Measurements from ENCODE around the gene KIAA0513. TPM values are rescaled to one million over a fixed set of nuclear protein-coding genes. Genes with fewer than 3 reads are reported as not detected.

Gene KIAA0513
- total RNA-seq, 2 donors from 2014 or later = 12.6 to 14.1 TPM

- DNase-seq (ENCODE audit: low spot score) = no peak
- Histone ChIP-seq H3K27ac (peak overlapping the region; percentile 82 to 85), H3K36me3 (no peaks in the 10 kb centered on the region), H3K27me3 (no peaks in the 10 kb centered on the region), H3K9me3 (no peaks in the 10 kb centered on the region), H3K4me3 (no peak overlapping the region), H3K4me1 (peaks cover 0 to 64% of the 10 kb centered on the region in 2 donors)
- no peak for TF ChIP-seq CTCF (IDR thresholded peaks at IDR 0.05)
These were observed 99.2 kb downstream of the KIAA0513 start for GRCh38 chr16:85126705-85127378.

- no peaks in the 10 kb centered on the region for H3K9me3 ChIP-seq
- peak overlapping the region in 1 of 2 donors; percentile 82 for H3K27ac ChIP-seq
- no peak for DNase-seq (ENCODE audit: low spot score)
- H3K4me1 ChIP-seq = peaks cover 0 to 64% of the 10 kb centered on the region in 2 donors
- H3K36me3 ChIP-seq = no peaks in the 10 kb centered on the region
- H3K27me3 ChIP-seq = no peaks in the 10 kb centered on the region
- no peak overlapping the region for H3K4me3 ChIP-seq
- no peak for TF ChIP-seq CTCF (IDR thresholded peaks at IDR 0.05)
These were observed 99.8 kb downstream of the KIAA0513 start for GRCh38 chr16:85127379-85127723.

- no peak for DNase-seq (ENCODE audit: low spot score)
- TF ChIP-seq CTCF (IDR thresholded peaks at IDR 0.05) = no peak
- H3K4me1 ChIP-seq = peaks cover 0 to 63% of the 10 kb centered on the region in 2 donors
- H3K36me3 ChIP-seq = no peaks in the 10 kb centered on the region
- H3K4me3 ChIP-seq = no peak overlapping the region
- no peaks in the 10 kb centered on the region for H3K27me3 ChIP-seq
- no peak overlapping the region for H3K27ac ChIP-seq
- H3K9me3 ChIP-seq = no peaks in the 10 kb centered on the region
These were observed 100.7 kb downstream of the KIAA0513 start for GRCh38 chr16:85128079-85128837.

- peak overlapping the region; percentile 66 to 76 for H3K27ac ChIP-seq
- H3K9me3 ChIP-seq = no peaks in the 10 kb centered on the region
- peaks cover 0 to 58% of the 10 kb centered on the region in 2 donors for H3K4me1 ChIP-seq
- no peaks in the 10 kb centered on the region for H3K27me3 ChIP-seq
- no peak for DNase-seq (ENCODE audit: low spot score)
- H3K4me3 ChIP-seq = no peak overlapping the region
- no peaks in the 10 kb centered on the region for H3K36me3 ChIP-seq
- no peak for TF ChIP-seq CTCF (IDR thresholded peaks at IDR 0.05)
These were observed 102.5 kb downstream of the KIAA0513 start for GRCh38 chr16:85129876-85130704.

GRCh38 chr16:85130705-85131028, 103.1 kb downstream of the KIAA0513 start:
- DNase-seq (ENCODE audit: low spot score) = no peak
- Histone ChIP-seq H3K9me3 (no peaks in the 10 kb centered on the region), H3K4me3 (no peak overlapping the region), H3K36me3 (no peaks in the 10 kb centered on the region), H3K27me3 (no peaks in the 10 kb centered on the region), H3K27ac (peak overlapping the region; percentile 66 to 76), H3K4me1 (peaks cover 0 to 58% of the 10 kb centered on the region in 2 donors)
- no peak for TF ChIP-seq CTCF (IDR thresholded peaks at IDR 0.05)

Data from right atrium auricular region (tissue), 2 donors.